Measurements from ENCODE around the gene MACC1.
"Not testable (repeated sequence)": the region's sequence is repeated elsewhere in the genome, so short reads cannot be mapped to it uniquely, and the experiment has no call there.

MACC1 gene

DNA sequence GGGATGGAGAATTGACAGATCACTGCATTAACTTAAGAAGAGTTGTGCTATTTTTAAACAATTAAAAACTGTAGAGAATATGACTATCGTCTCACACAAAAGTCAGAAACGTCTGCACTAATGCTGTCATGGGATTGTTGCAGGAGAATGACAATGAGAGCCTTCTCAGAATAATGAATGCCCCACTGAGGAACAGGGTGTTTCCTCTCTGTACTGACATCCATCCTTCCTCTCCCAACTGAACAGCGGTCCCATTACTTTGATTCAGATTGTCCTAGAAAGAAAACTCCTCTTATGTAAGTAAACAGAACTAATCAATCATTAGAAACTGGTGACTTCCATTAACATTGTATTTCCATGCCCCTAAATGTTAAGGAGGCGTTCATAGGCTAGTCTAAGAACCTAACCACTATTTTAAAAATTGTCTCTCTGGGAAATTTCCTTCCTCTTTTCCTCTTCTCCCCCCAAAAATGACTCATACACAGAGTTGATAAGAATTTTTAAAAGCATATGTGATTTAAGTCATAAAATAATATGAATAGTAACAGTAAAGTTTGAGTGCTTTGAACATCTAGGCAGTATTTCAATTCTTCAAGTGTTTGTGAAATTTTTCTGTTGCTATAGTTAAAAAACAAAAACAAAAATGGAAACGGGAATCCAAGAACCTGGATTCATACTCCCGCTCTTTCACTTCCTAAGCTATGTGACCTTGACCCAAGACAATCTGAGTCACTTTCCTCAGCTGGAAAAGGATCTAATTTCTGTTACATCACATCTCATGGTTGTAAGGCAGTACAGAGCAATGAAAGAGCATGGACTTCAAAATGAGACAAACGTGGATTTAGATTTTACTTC is 12.7 kb upstream of the MACC1 start:
- no peak for DNase-seq

- no peak for DNase-seq
These were observed 11.9 kb upstream of the MACC1 start for GRCh38 chr7:20229081-20229480.

DNA sequence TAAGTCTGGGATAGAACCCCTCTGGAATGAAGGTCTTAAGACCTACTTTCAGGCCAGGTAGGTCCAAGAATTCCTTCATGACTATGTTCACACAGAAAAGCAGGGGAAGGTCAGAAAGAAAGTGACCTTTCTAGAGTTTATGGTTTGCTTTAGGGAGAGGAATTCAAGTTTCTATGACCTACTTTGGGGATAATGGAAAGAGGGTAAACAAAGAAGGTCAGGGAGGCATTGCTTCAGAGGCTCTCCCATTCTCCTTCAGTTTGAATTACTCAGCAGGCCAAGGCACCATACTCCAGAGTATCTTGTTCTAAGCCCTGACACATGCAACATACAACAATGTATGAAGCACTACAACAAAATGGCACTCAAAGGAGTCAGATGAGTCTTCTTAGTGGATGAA is 11.5 kb upstream of the MACC1 start:
- DNase-seq: no peak

GRCh38 chr7:20227291-20227795 is 10.2 kb upstream of the MACC1 start:
- DNase-seq: no peak

DNA sequence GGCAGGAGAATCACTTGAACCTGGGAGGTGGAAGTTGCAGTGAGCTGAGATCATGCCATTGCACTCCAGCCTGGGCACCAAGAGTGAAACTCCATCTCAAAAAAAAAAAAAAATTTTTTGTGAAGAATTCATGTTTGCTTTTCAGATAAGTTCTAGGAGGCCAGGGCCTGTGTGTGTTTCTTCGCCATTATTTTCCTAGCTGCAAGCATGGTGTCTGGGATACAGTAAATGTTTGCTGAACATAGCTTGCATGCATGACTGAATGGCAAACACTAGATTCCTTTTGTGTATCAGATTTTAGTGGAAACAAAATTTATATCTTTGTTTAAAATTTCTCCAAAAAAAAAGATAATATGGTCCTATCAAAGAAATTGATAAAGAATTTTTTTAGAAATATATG is 9.7 kb upstream of the MACC1 start:
- no peak for DNase-seq

DNA sequence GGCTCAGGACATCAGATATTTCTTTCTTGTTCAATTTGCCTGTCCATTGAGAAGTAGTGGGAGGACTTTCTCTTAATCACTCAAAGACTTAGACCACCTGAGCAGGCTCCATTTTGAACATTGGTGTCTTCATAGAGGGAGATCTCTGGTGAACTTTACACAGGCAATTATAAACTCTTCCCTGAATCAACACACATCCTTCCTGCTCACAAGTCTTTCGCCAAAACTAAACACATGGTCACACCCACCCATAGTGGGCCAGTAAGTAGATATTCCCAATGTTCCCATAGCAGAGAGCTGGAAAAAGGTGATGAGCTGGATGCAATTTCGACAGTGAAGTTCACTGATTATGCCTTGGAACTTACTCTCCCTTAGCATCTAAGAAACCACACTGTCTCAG is 8.2 kb upstream of the MACC1 start:
- no peak for DNase-seq

DNA sequence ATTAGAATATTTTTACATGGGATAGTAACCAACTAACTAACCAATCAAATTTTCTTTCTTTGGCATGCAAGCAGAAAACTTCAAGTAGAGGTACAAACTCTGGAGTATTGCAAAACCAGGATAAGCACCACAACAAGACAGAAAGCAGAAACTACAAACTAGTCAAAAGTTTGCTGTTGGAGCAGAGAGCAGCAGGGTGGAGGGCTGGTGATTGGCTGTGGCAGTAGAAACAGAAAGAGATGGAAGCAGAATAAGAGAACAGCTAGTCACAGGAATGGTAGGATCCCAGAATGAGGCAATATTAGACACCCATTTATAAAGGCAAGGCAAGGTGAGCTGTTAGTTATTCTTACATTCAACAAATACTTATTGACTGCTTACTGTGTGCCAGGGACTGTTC is 6.8 kb upstream of the MACC1 start:
- DNase-seq: no peak

DNA sequence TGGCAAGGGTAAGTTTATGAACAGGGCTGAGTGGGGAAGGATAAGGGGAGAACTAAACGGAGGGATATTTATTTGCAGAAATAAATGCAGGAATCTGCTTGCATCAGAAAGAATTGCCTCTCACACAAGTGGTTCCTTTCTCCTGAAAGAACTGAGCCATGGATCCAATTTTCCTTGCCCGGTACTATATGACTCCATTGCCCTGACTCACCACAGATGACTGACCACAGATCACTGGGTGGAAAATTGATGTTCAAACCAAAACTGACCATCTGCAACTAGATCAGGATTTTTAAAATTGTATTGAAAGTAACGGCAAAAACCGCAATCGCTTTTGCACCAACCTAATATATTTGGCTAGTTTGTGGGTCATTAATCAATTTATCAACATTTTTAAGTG is 6.2 kb upstream of the MACC1 start:
- DNase-seq: no peak

DNA sequence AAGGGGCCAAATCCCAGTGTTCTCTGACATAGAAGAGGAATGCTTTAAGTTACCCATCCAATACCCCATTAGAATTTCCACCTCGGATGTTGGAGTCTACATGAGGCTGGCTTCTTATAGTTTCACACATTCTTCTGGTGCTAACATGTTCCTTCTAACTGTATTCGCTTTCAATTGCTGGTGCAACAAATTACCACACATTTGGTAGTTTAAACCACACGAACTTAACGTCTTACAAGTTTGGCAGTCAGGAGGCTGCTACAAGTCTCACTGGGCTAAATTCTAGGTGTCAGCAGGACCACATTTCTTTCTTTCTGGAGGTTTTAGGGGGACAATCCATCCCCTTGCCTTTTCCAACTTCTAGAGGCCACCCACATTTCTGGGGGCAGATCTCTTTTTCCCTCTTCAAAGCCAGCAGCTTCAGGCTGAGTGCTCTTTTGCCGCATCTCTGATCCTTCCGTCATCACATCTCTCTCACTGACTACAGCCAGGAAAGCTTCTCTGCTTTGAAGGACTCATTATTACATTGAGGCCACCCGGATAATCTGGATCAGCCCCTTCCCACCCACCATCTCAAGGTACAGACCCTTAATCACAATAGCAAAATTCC is 5.1 kb upstream of the MACC1 start:
- no peak for DNase-seq

DNA sequence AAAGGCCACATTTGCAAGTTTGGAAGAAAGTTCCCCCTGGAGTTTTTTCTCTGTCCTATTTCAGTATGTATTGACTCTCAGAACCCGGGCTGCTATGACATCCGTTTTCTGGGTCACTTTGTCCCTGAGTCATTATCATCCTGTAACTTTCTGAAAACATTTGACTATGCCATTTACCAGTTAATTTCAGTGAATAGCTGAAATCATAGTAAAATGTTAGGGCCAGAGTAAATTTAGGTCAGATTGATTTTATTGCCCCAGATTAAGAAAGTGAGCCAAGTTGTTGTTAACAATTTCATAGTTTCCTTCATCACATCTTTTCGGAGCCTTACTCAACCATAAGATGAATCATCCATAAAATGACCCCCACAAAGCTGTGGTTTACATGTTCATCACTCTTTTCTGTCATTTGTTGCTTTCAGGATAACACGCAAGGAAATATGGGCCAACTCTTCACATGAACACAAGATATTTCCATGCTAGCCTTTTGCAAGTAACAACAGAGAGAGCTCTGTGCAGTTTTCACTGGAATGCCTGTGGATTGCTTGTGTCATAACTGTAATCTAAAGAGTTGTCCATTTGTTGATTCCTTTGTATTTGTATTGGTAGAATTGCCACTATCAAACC is 3.9 kb upstream of the MACC1 start:
- DNase-seq: no peak

- no peak for DNase-seq
These were observed 3.1 kb upstream of the MACC1 start for GRCh38 chr7:20220293-20220761.

DNA sequence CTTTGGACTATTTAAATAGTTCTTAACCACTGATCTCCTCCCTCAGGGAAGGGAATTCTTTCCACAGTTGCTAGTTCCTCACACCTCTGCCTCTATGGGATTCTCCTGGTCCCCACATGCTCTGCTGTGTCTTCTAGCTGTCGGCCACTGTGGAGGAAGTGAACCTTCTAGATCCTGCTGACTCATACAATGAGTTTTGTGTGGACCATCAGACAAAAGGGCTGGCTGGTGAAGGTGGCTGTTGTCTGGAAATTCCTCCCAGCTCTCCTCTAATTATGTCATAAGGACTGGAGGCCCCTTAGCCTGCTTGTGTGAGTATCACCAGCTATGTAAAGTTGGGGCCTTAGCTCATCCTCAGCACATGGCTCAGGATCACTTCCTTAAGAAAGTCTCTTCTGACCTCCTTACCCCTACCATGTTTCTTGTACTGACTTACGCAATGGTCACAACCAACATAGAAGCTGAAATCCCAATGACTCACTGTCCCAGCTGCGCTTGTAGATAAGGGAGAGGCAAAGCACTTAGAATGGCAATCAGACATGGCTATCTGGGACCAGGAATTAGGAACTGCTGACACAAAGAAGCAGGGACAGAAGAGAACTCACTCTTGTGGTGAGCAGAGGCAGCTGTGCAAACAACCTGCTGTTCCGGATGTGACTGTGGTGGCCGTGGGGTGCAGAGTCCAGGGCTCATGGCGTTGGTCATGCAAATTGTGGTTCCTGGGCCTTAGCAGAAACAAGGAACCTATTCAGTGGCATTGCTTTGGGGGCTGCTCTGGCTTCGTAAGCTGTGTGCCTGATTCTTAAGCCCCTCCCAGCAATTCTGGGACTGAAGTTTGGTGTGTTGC is 2.5 kb upstream of the MACC1 start:
- DNase-seq: no peak

GRCh38 chr7:20219062-20219445 is 1.9 kb upstream of the MACC1 start:
- no peak for DNase-seq

DNA sequence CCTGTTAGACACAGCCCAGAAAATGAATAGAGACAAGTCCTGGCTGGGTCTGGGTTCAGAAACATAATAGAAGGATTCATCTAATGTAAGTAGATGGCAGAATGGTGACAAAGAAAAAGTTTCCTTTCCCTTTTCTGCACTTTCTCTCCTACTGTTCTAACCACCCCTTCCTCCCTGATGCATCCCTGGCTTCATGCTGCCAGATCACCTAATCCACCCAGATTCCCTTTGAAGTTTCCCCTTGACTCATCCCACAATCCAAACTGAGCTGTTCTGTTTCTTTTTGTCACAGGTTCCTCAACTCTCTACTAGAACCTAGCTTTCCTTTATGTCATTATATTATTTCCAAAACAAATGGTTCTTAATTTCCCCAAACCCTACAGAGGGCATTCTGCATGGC is 1.1 kb upstream of the MACC1 start:
- DNase-seq: no peak

GRCh38 chr7:20216406-20217036 is 663 bp downstream of the MACC1 start:
- no peak for DNase-seq

- no peak for DNase-seq
These were observed 2.1 kb downstream of the MACC1 start for GRCh38 chr7:20214921-20215669.

- DNase-seq: no peak
These were observed 3.1 kb downstream of the MACC1 start for GRCh38 chr7:20214132-20214531.

DNA sequence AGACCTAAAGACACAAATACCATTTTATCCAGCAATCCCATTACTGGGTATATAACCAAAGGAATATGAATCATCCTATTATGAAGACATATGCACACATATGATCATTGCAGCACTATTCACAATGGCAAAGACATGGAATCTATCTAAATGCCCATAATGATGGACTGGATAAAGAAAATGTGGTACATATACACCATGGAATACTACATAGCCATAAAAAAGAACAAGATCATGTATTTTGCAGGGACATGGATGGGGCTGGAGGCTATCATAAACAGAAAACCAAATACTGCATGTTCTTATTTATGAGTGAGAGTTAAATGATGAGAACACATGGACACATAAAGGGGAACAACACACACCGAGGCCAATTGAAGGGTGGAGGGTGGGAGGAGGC is 3.8 kb downstream of the MACC1 start:
- DNase-seq: no peak

DNA sequence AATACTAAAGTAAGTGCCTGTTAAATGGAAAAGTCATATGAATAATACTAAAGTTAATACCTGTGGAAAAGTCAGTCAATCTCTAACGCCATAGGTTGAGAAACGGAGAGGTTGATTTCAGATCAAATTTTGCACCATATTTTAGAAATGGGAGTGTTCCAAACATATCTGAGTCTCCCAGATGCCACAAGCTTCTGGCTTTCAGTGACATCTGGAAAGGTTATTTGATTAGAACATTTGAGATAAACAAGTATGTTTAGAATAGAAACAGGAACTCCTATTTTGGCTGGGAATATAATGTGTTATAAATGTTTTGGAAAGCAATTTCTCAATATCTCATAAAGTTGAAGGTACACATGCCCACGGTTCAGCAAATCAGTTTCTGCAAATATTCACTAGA is 5.8 kb downstream of the MACC1 start:
- DNase-seq: no peak

GRCh38 chr7:20208651-20209307 is 8.4 kb downstream of the MACC1 start:
- DNase-seq: no peak

GRCh38 chr7:20207811-20208210 is 9.4 kb downstream of the MACC1 start:
- DNase-seq: not testable (repeated sequence)
